ENCODE results near the gene CPN2. TPM values are rescaled to one million over a fixed set of nuclear protein-coding genes. Genes with fewer than 3 reads are reported as not detected.

CPN2 gene
- total and polyA plus RNA-seq, 2 of the 8 experiments (the other 6 are each of a cell fraction or from before 2014, with no cell fraction given), result 0.03 TPM; not detected in 1

DNA sequence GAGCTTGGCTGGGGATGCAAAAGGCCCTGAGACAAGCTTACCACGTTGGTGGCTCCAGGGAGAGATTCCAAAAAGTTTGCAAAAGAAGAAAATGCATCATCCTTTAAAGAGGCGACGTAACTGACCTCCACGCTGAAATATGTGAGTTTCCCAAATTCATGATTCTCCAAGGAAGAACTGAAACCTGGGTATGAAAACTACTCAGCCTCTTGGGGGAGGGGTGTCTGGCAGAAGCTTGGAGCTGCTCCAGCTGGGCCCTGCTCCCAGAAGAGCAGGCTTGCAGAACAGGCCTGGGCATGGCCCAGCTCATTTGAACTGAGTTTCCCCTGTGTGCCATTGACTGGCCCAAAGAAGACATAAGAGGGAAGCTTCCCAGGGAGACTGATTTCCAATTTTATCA, 20.5 kb downstream of the CPN2 start (continued):
- no peak for TF ChIP-seq CHD7 (IDR thresholded peaks at IDR 0.05; ENCODE audit: insufficient replicate concordance, low read length)
- no peak for TF ChIP-seq TCF12 (IDR thresholded peaks at IDR 0.05; ENCODE audit: low read depth, low read length)
- TF ChIP-seq GTF2F1 (IDR thresholded peaks at IDR 0.05; ENCODE audit: borderline replicate concordance, low read depth, low read length), result no peak
- TF ChIP-seq SIN3A (conservative IDR thresholded peaks at IDR 0.05 in 1 of 2, IDR thresholded peaks at IDR 0.05 in 1 of 2; ENCODE audit: low read depth in 1 of 2, low read length in 2 of 2), result no peak

Data from H1 (cell line).